Fibroblast of the aortic adventitia (primary cell): ENCODE results near the gene MCRS1. TPM values are rescaled to one million over a fixed set of nuclear protein-coding genes. Genes with fewer than 3 reads are reported as not detected.
"Not testable (repeated sequence)": the region's sequence is repeated elsewhere in the genome, so short reads cannot be mapped to it uniquely, and the experiment has no call there.

Experiments
- DNase-seq: peaks from one replicate; pipeline ENCODE4 v3.0.0-alpha.2; 2010; ENCODE audit warnings: low read depth
- H3K4me3 ChIP-seq: 2 replicates; pipeline ENCODE4 v1.5.1; 2011; ENCODE audit warnings: low read depth, mild to moderate bottlenecking, control low read depth, low read length, moderate library complexity
- total RNA-seq: library from RNA; depleted of rRNA; stranded (reverse); fragments of >200 nt; gene quantifications from 2 replicates; pipeline ENCODE4 v1.2.3, GENCODE V29; 2012; ENCODE audit warnings: low replicate concordance
- TF ChIP-seq, protein P1 (sequence below): IDR thresholded peaks from 2 replicates; pipeline ENCODE4 v1.5.1; 2011; ENCODE audit warnings: mild to moderate bottlenecking, low read length, control low read depth, inconsistent platforms; ENCODE audit not compliant: insufficient read depth

MCRS1 gene
- total RNA-seq, 1 donor = 45.5 TPM

DNA sequence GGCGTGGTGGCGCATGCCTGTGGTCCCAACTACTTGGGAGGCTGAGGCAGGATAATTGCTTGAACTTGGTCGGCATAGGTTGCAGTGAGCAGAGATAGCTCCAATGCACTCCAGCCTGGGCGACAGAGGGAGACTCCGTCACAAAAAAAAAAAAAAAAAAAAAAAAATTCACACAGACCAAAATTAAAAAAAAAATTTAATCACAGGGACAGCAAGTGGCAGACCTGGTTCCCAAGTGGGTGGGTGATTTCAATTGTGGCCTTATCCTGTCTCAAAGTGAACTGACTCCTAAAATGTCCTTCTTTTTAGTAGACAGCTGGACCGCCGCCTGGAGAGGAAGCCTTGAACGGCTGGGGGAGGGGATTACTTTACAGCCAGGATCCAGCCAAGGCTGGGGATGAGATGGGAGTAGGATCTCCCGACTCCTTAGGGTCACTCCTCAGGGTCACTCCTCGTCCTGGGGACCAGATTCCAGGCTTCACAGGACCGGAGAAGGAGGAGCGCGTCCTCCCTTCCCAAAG is 30.7 kb downstream of the MCRS1 start:
- H3K4me3 ChIP-seq = no peak overlapping the region
- no peak for DNase-seq
- TF ChIP-seq, protein P1, sequence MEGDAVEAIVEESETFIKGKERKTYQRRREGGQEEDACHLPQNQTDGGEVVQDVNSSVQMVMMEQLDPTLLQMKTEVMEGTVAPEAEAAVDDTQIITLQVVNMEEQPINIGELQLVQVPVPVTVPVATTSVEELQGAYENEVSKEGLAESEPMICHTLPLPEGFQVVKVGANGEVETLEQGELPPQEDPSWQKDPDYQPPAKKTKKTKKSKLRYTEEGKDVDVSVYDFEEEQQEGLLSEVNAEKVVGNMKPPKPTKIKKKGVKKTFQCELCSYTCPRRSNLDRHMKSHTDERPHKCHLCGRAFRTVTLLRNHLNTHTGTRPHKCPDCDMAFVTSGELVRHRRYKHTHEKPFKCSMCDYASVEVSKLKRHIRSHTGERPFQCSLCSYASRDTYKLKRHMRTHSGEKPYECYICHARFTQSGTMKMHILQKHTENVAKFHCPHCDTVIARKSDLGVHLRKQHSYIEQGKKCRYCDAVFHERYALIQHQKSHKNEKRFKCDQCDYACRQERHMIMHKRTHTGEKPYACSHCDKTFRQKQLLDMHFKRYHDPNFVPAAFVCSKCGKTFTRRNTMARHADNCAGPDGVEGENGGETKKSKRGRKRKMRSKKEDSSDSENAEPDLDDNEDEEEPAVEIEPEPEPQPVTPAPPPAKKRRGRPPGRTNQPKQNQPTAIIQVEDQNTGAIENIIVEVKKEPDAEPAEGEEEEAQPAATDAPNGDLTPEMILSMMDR = no peak

DNA sequence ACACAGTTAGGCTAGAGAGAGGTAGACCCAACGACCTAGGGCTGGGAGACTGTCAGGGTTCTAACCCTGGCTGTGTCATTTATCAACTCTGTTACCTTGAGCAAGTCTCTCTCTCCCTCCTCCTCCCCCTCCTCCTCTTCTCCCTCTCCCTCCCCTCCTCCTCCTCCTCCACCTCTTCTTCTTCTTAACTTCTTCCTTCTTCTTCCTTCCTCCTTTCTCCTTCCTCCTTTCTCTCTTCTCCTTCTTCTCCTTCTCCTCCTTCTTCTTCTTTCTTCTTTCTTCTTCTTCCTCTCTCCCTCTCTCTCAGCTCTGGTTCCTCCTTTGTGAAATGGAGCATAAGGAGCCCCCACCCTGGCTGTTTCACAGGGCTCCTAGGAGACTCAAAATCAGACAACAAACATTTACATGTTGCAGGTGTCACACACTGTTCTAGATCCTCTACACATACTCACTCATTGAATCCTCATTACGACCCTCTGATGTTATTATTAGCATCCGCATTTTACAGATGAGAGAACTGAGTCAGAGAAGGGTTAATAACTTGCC is 31.3 kb downstream of the MCRS1 start:
- H3K4me3 ChIP-seq = no peak overlapping the region
- DNase-seq = no peak
- TF ChIP-seq, protein P1 = no peak

DNA sequence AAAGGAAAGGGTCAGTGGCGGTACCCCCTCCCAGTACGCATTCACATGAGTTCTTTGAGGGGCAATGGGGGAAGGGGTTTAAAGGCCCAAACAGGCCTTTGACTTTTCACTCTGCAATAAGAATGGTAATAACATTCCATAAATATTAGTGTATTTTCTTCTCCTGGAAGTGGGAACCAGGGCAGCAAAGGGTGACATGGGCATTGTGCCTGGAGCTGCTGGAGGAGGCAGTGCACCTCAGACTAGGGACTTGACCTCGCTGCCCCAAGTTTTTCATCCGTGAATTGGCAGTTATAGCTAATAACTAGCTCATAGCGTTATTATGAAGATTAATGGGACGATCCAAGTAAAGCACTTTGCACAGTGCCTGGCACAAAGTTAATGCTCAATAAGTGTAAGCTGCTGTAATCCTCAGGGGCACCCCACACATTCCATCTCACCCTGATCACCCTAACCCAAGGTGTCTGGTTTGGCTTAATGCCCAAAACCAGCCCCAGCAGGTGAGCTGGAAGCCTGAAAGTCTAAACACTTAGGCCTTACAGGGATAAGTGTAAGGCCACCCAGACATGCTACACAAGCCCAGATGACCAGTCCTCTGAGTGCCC is 31.9 kb downstream of the MCRS1 start:
- TF ChIP-seq, protein P1 = no peak
- no peak for DNase-seq

DNA sequence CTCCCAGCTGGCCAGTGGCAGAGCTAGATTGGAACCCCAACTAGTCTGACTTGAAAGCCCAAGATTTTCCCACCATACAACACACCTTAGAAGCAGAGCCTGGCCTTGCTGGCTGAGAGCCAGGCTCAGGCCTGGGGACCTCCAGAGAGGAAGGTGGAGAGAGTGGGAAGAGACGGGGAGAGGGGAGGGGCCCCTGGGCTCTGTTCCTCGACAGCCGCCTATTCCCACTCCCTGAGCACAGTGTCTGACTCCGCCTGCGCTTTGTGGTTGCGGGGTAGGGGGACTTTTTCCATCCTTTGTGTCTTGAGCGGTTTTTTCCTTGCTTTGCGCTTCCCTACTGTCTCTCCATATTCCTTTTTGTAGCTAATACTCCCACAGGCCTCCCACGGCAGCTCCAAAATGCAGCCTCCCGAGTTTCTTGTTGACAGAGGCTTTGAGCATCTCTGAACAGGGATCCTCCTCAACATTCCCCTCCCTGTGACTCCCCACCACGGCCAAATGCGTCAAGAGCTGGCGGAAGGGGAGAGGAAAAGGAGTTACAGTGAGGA is 33.1 kb downstream of the MCRS1 start:
- DNase-seq = no peak
- TF ChIP-seq, protein P1 = no peak
- no peak overlapping the region for H3K4me3 ChIP-seq

More for the DNA sequence above, 31.9 kb downstream of the MCRS1 start:
- no peak overlapping the region for H3K4me3 ChIP-seq

DNA sequence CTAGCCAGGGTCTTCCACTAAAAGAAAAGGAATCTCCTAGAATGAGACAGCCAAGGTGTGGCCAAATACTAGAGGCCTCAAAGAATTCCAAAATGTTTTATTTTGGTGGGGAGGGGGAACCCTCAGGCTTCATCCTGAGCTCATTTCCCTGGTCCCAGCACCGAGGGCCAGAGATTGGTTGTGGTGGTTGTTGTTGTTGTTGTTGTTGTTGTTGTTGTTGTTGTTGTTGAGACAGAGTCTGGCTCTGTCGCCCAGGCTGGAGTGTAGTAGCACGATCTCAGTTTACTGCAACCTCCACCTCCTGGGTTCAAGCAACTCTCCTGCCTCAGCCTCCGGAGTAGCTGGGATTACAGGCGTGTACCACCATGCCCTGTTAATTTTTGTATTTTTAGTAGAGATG is 33.8 kb downstream of the MCRS1 start:
- H3K4me3 ChIP-seq, DNase-seq: not testable (repeated sequence)

DNA sequence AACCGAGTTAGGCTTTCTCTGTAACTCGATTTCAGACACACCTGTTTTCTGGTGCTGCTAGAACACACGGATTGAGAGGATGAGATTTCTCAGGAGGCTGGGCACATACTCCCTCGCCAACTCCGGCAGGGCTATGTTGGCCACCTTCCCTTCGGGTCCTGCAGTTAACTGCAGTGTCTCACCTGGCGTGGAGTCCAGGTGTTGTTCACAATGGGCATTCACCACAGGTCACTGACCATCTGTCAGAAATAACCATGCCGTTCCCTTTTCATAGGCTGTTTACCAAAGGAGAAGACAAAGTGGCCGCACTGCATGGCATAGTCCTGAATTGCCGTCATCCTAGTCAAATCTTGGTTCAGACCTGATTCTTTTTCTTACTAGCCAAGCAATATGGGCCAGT is 34.6 kb downstream of the MCRS1 start:
- H3K4me3 ChIP-seq = no peak overlapping the region
- TF ChIP-seq, protein P1 = no peak
- DNase-seq = no peak

DNA sequence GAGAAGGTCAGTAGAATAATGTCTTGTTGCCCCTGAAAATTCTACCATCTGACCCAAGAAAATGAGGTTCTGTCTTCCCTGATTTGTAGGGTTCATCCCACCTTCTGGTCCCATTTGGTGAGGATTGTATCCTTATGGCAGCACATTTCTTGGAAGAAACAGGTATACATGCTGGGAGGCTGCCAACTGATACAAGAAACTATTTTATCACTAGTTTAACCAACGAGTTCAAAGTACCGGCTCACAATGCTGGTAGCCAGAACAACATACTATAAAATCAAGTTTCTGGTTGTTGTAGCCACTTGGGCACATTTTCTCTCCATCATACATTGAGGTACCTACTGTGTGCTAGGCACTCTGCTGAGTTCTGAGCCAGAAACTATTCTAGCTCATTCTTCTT is 36.2 kb downstream of the MCRS1 start:
- no peak for DNase-seq
- TF ChIP-seq, protein P1 = no peak

More for the DNA sequence above, 36.2 kb downstream of the MCRS1 start:
- H3K4me3 ChIP-seq = no peak overlapping the region
